Measurements from ENCODE around the gene MYOG.

The MYOG gene

DNA sequence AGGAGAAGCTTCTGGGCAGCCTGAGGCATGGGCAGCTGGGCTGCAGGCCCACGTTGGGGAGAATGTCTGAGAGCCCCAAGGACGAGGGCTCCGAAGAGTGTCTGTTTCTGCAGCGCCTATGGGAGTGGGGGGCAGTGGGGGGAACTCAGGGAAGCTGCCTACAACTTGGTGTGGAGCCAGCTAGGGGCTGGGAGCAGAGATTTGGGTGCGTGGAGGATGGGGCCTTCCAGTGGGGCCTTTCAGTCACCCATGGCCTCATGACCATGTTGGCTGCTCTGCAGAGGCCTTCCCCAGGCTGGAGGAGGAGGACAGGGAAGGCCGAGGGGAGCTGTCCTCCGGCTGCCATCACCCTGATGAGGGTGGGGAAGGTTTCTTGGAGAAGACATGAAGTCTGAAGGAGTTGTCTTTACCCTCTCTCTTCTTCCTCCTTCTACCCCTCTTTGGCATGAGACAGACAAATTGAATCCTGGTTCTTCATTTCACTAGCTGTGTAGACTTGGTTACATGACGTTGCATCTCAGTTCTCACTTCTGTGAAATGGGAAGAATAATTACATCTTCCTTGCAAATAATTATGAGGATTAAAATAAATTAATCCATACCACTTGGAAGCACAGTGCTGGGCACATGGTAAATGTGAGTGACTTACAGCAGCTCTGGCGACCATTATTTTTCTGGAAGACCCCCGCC lies 51.2 kb downstream of the MYOG start:
- TF ChIP-seq, protein P1, sequence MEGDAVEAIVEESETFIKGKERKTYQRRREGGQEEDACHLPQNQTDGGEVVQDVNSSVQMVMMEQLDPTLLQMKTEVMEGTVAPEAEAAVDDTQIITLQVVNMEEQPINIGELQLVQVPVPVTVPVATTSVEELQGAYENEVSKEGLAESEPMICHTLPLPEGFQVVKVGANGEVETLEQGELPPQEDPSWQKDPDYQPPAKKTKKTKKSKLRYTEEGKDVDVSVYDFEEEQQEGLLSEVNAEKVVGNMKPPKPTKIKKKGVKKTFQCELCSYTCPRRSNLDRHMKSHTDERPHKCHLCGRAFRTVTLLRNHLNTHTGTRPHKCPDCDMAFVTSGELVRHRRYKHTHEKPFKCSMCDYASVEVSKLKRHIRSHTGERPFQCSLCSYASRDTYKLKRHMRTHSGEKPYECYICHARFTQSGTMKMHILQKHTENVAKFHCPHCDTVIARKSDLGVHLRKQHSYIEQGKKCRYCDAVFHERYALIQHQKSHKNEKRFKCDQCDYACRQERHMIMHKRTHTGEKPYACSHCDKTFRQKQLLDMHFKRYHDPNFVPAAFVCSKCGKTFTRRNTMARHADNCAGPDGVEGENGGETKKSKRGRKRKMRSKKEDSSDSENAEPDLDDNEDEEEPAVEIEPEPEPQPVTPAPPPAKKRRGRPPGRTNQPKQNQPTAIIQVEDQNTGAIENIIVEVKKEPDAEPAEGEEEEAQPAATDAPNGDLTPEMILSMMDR (IDR thresholded peaks at IDR 0.05; ENCODE audit: low read depth, low read length): no peak
- no peak overlapping the region for H3K4me3 ChIP-seq (replicated peaks in 1 of 2; ENCODE audit: low read depth in 2 of 2, low read length in 2 of 2)

DNA sequence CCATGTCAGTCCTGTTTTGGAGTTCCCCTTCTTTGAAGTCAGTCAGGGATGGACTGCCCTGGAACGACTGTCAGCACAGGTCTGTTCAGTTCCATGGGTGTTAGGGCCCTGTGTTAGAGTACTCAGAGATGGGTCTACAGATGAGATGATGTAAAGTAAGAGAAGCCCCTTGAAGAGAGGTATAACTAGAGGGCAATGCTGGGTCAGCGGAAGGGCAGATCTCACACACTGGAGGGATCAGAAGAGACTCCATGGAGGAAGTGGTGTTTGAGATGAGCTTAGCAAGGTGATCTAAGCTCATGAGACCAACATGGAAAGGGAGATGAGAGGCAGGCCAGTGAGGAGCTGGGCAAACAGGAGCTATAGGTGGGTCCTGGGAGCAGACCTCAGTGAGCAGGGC lies 51.9 kb downstream of the MYOG start:
- TF ChIP-seq, protein P1 (IDR thresholded peaks at IDR 0.05; ENCODE audit: low read depth, low read length): no peak
- no peak overlapping the region for H3K4me3 ChIP-seq (replicated peaks in 1 of 2; ENCODE audit: low read depth in 2 of 2, low read length in 2 of 2)
- no peak for DNase-seq (ENCODE audit: low read depth in 2 of 2)

More for the DNA sequence above, 51.2 kb downstream of the MYOG start:
- DNase-seq (ENCODE audit: low read depth in 2 of 2): no peak

DNA sequence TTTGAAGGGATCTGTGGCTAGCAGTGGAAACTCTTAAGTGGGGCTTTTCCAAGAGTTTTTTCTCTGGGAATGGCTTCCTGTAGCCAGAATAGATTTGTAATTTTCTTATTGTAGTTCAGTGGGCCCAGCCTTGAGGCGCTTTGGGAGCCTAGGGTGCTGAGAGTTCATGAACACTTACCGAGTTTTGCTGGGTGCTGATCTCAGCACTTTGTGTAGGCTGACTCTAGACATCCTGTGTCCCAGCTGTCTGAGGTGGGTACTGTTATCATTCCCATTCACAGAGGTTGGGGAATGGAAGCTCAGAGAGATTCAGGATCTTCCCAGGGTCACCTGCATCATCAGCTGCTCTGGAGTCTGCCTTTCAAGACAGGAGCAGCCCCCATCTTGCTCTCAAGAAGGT lies 52.5 kb downstream of the MYOG start:
- no peak overlapping the region for H3K4me3 ChIP-seq (replicated peaks in 1 of 2; ENCODE audit: low read depth in 2 of 2, low read length in 2 of 2)
- no peak for DNase-seq (ENCODE audit: low read depth in 2 of 2)
- TF ChIP-seq, protein P1 (IDR thresholded peaks at IDR 0.05; ENCODE audit: low read depth, low read length): no peak
